GM18907 (cell line): ENCODE measurements around the gene ITPKB.
"Not testable (repeated sequence)": the region's sequence is repeated elsewhere in the genome, so short reads cannot be mapped to it uniquely, and the experiment has no call there.

Experiments
- ATAC-seq: cut with Tn5 transposase; IDR thresholded peaks from one replicate; pipeline ENCODE4 v1.9.1; 2021; ENCODE audit warnings: mild to moderate bottlenecking, moderate library complexity; ENCODE audit not compliant: unreplicated experiment

The ITPKB gene

DNA sequence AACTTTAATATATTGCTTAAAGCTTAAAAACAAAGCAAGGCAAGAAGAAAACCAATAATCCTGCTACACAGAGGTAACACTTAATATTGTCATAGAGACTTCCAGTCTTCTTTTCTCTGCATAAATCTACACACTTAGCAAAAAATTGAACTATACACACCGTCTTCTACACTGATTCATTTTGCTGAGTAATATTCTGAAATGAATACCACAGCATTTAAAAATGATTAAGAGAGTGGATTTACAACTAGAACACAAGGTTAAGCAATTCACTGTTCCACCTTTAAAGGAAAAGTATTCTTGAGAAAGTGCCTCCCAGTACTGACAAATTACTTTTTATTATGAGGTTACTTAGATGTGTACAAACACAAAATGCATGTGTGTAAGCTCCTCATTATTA is 22.2 kb upstream of the ITPKB start:
- no peak for ATAC-seq

- no peak for ATAC-seq
Observed at GRCh38 chr1:226754793-226755533, 15.9 kb upstream of the ITPKB start.

DNA sequence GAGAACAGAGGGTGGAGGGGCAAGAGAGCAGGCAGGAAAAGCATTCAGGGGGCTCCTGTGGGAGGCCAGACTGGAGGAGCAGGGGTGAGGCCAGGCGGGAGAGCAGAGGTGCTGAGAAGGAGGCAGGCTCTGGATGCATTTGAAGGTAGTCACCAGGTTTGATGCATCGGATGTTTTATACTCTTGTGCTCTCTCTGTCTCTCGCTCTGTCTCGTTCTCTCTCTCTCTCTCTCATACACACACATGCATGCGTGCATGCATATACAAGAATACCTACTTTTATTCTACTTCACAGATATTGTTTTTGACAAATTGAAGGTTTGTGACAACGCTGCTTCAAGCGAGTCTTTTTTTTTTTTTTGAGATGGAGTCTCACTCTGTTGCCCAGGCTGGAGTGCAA is 15.0 kb upstream of the ITPKB start:
- no peak for ATAC-seq

DNA sequence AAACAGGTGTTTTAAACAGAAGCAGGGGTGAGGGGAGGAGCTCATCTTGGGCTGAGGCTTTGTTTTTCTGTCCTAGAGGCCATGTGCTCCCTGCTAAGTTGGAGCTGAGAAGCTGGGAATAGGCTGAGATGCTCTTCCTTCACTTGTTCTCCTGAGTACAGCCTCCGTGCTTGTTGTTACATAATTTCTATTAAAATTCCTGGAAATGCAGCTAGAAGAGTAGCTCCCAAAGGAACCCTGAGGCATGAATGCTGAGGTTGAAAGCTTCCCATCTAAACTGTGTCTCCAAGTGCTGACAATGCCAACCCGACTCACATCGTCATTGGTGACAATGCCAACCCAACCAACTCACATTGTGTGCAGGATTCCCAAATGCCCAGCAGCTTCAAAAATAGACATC is 12.6 kb upstream of the ITPKB start:
- no peak for ATAC-seq

DNA sequence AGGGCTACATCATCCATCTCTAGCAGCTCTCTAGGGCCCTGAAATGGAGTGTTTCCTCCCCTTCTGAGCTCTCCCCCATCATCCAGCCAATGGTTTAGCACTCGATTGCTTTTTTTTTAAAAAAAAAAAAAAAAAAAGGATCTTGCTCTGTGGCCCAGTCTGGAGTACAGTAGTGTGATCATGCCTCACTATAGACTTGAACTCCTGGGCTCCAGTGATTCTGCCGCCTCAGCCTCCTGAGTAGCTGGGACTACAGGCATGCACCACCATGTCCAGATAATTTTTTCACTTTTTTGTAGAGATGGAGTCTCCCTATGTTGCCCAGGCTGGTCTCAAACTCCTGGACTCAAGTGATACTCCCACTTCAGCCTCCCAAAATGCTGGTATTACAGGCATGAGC is 12.1 kb upstream of the ITPKB start:
- no peak for ATAC-seq

DNA sequence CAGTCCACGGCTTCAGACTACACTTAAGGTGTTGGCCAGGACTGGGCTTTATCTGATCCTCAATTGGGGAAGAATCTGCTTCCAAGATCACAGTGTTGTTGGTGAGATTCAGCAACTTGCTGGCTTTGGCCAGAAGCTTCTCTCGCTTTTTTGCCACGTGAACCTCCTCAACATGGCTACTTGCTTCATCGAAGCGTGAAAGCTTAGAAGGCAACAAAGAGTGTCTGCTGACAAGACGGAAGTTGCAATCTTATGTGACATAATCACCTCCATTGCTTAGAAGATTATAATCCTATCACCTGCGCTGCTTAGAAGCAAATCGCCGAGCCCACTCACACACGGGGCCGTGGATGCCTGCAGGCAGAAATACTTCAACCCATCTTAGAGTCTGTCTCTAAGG is 10.4 kb upstream of the ITPKB start:
- no peak for ATAC-seq

DNA sequence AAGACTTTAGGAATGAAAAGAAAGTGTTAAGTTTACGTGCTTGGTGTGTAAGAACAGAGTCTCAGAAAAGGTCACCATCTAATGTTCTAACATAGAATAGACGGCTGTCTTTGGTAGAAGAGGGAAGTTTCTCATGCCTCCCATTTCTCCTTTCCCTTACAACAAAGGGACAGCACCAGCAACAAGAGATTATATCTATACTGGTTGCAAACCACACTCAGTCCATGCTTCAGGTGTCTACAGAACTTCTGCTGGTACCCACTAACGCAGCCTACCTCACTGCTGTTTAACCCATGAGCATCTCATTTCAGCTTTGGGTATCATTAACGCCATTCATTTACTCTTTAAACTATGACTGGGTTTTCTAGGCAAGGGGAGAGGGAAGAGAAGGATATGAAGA is 9.2 kb upstream of the ITPKB start:
- no peak for ATAC-seq

DNA sequence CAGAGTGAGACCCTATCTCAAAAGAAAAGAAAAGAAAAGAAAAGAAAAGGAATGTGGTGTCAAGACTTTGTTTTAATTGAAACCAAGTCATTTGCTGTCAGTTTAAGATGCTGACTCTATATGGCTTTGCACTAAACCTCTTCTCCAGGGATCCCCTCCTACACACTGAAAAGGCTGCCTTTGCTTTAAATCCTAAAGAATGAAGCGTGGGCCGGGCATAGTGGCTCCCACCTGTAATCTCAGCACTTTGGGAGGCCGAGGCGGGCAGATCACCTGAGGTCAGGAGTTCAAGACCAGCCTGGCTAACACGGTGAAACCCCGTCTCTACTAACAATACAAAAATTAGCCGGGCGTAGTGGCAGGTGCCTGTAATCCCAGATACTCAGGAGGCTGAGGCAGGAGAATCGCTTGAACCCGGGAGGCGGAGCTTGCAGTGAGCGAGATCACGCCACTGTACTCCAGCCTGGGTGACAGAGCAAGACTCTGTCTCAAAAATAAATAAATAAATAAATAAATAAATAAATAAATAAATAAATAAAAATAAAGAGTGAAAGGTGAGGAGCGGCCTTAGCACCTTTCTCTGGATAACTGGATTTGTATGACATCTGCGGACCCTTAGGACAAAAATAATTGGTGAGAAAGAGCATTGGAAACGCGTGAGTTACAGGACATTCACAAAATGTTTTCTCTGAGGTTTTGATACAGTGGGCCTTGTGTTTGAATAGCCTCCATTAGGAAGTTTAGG is 8.6 kb upstream of the ITPKB start:
- not testable (repeated sequence) for ATAC-seq

DNA sequence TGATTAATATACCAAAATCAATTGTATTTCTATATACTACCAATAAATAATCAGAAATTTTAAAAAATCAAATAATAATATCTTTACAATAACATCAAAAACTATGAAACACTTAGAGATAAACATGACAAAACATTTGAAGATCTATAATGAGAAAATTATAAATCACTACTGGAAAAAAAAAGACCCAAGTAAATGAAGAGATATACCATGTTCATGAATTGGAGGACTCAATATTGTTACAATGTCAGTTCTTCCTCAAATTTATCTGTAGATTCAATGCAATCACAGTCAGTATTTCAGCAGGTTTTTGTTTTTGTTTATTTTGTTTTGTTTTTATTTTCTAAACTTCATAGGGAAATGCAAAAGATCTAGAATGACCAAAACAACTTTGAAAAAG is 4.2 kb upstream of the ITPKB start:
- no peak for ATAC-seq

- ATAC-seq = no peak
Observed at GRCh38 chr1:226741009-226741408, 1.9 kb upstream of the ITPKB start.

DNA sequence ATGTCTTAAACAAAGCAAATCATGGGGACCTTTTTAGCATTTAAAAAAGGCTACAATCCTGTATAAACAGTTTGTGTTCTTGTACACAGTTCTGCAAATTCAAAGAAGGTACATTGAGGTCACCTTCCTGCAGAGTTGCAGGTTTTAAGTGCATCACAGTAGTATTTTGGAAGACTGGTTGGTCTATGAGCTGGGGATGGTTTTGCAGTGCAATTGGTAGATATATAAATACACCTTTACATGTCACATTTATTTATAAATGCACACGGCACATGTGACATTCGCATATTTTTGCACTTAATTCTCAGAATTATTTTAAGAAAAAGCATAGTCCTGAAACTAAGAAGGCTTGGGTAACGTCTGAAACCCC is 599 bp upstream of the ITPKB start:
- ATAC-seq = no peak

GRCh38 chr1:226738421-226738994 is 574 bp downstream of the ITPKB start:
- peak; percentile 30 for ATAC-seq

DNA sequence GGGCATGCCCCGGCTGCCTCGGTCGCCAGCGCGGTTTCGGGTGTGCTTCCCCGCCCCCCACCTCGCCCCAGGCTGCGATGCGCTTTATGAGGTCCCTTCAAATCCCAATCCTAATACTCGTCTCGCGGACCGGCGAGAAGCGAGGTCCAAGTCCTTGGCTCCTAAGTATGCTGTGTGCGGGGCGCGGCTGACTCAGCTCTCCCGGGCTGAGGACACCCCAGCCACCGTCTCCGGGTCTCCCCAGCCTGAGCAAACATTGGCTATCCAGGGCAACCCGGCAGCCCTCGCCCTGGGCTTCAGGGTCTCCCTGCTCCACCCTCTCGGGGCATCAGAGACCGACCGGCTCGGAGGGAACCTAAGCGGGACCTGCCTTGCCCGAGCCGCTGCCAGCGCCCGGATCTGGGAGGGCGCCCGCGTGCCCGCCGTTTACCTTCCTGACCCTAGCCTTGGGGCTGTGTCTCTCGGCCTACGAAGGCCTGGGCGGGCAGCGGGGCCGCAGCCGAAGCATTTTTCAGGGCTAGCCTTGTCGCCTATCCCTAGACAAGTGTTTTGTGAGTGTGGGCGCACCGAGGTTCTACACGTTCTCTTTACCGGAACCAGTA is 1.2 kb downstream of the ITPKB start:
- peak; percentile 29 for ATAC-seq

DNA sequence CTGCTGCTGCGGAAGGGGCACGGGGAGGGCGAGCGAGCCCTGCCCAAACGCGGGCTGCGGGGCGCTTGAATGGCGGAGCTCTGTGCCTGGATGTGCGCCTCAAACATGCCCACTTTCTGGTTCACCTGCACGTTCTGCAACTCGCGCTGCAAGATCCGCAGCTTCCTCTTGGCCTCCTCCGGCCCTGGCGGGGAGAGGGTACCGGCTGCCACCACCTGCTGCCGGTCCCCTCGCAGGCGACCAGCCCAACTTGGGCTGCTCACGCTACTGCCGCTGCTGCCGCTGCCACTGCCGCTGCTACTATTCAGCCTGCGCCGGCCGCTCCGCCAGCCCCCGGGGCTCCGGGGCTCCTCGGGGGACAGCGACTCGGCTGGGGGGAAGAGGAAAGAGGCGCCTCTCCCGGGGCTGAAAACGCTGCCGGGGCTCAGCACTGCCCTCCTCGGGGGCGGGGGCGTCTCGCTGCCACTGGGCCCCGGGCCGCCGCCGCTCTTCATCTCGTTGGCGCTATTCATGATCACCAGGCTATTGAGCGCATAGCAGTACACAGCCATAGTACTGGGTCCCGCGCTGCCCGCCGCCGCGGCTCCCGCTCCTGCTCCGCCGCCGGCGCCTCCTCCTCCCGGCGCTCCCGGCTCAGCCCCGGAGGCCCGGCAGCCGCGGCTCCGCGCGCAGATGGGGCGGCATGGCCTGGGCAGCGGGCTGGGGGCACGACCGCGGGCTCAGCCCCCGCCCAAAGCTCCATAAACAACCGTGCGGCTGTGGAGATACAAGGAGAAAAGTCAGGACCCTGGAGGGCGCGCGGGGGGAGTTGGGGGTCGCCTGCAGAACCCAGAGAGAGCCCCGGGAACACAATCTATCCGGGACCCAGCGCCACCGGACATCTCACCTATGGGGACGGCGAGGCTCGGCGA is 1.9 kb downstream of the ITPKB start:
- ATAC-seq = peak; percentile 48

GRCh38 chr1:226736001-226736907 is 2.8 kb downstream of the ITPKB start:
- no peak for ATAC-seq

DNA sequence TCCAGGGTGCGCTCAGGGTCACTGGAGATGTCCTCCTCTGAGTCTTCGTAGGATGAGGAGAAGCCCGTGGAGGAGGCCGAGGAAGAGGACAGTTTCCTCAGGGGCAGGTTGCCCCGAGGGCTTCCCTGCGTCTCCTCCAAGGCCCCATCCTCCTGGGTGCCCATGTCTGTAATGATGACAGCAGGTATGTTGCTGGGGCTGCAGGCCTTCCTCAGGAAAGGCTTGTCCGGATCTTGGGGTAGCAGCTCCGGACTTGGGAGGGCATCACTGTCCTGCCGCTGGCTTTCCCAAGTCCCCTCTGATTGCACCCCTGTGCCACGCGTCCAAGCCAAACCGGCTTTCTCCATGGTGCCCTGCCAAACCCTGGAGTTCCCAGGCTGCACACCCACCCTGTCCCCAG is 3.5 kb downstream of the ITPKB start:
- no peak for ATAC-seq

- ATAC-seq = no peak
Observed at GRCh38 chr1:226734611-226735153, 4.4 kb downstream of the ITPKB start.

DNA sequence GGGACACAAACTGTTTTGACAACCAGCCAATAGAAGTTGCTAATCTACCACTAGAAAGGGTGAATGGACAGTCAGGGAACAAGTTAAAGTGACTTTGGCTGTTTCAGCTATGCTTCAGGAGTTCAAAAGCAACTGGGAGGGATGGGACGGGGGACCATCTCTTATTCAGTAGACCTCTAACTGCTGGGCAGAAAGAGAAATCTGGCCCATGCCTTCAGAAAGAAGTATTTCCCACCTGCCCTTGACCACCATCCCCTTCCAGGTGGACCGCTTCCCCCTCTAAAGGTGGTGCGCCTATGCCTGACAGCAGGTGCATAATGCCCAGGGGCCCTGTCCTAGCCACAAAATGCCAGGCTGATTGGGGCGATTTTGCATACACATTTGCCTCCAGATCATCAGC is 5.2 kb downstream of the ITPKB start:
- no peak for ATAC-seq

GRCh38 chr1:226733304-226733703 is 5.8 kb downstream of the ITPKB start:
- ATAC-seq = no peak
